Glutamatergic neuron (in vitro differentiated cells): ENCODE data around the gene CRCP. TPM values are rescaled to one million over a fixed set of nuclear protein-coding genes. Genes with fewer than 3 reads are reported as not detected.

ENCODE experiments used
- DNase-seq: peaks from one replicate; pipeline ENCODE4 v3.0.0; 2022
- H3K27ac Mint-ChIP-seq: one replicate; pipeline ENCODE4 v1.8.0; 2020; ENCODE audit warnings: mild to moderate bottlenecking, mixed read lengths, inconsistent platforms; ENCODE audit not compliant: unreplicated experiment
- H3K27me3 Mint-ChIP-seq: one replicate; pipeline ENCODE4 v1.8.0; 2020; ENCODE audit warnings: mild to moderate bottlenecking, moderate library complexity, mixed read lengths, inconsistent platforms; ENCODE audit not compliant: unreplicated experiment
- H3K36me3 Mint-ChIP-seq: one replicate; pipeline ENCODE4 v1.8.0; 2020; ENCODE audit warnings: mild to moderate bottlenecking, mixed read lengths, inconsistent platforms; ENCODE audit not compliant: unreplicated experiment
- H3K4me1 Mint-ChIP-seq: one replicate; pipeline ENCODE4 v1.8.0; 2020; ENCODE audit warnings: mild to moderate bottlenecking, low read depth, mixed read lengths, inconsistent platforms; ENCODE audit not compliant: unreplicated experiment
- H3K4me3 Mint-ChIP-seq: one replicate; pipeline ENCODE4 v1.8.0; 2020; ENCODE audit warnings: mild to moderate bottlenecking, mixed read lengths, inconsistent platforms; ENCODE audit not compliant: unreplicated experiment
- H3K9me3 Mint-ChIP-seq: one replicate; pipeline ENCODE4 v1.8.0; 2020; ENCODE audit warnings: mild to moderate bottlenecking, moderate library complexity, mixed read lengths, inconsistent platforms; ENCODE audit not compliant: unreplicated experiment
- CTCF ChIP-seq: fragments of 200-600 bp; sonication (generic); IDR thresholded peaks from one replicate; pipeline ENCODE4 v1.5.0; 2021; ENCODE audit not compliant: partially characterized antibody, unreplicated experiment
- total RNA-seq: library from RNA; stranded (reverse); fragmentation: NEBNext Ultra II Directional; extraction: Animal tissue kit (Norgen Biotek cat#: 25700); gene quantifications from one replicate; pipeline ENCODE4 v1.2.1, GENCODE V29; 2021; ENCODE audit not compliant: unreplicated experiment

Gene CRCP
- total RNA-seq, 1 donor from 2014 or later: 29.1 TPM

- Mint-ChIP-seq H3K4me3 (no peak overlapping the region), H3K27me3 (peaks cover 2% of the 10 kb centered on the region), H3K27ac (no peak overlapping the region), H3K36me3 (no peaks in the 10 kb centered on the region), H3K9me3 (peaks cover 4% of the 10 kb centered on the region), H3K4me1 (no peaks in the 10 kb centered on the region)
- no peak for DNase-seq
- TF ChIP-seq CTCF: no peak
These were observed 25.5 kb upstream of the CRCP start for GRCh38 chr7:66088861-66089838.

GRCh38 chr7:66092654-66093053 is 22.0 kb upstream of the CRCP start:
- Mint-ChIP-seq H3K4me3 (no peak overlapping the region), H3K36me3 (no peaks in the 10 kb centered on the region), H3K27me3 (peaks cover 2% of the 10 kb centered on the region), H3K9me3 (no peaks in the 10 kb centered on the region), H3K27ac (no peak overlapping the region), H3K4me1 (no peaks in the 10 kb centered on the region)
- no peak for TF ChIP-seq CTCF
- no peak for DNase-seq

GRCh38 chr7:66095010-66095409 is 19.6 kb upstream of the CRCP start:
- Mint-ChIP-seq H3K36me3 (no peaks in the 10 kb centered on the region), H3K27me3 (no peaks in the 10 kb centered on the region), H3K27ac (no peak overlapping the region), H3K4me3 (no peak overlapping the region), H3K9me3 (peaks cover 3% of the 10 kb centered on the region), H3K4me1 (peaks cover 4% of the 10 kb centered on the region)
- TF ChIP-seq CTCF: no peak
- DNase-seq: no peak

GRCh38 chr7:66099232-66099550 is 15.5 kb upstream of the CRCP start:
- Mint-ChIP-seq H3K4me1 (peaks cover 4% of the 10 kb centered on the region), H3K4me3 (no peak overlapping the region), H3K36me3 (no peaks in the 10 kb centered on the region), H3K9me3 (peaks cover 3% of the 10 kb centered on the region), H3K27me3 (peaks cover 1% of the 10 kb centered on the region), H3K27ac (no peak overlapping the region)
- no peak for TF ChIP-seq CTCF
- DNase-seq: no peak
